ENCODE measurements around the gene PVALEF.

PVALEF gene
- long read RNA-seq, result 0 reads

DNA sequence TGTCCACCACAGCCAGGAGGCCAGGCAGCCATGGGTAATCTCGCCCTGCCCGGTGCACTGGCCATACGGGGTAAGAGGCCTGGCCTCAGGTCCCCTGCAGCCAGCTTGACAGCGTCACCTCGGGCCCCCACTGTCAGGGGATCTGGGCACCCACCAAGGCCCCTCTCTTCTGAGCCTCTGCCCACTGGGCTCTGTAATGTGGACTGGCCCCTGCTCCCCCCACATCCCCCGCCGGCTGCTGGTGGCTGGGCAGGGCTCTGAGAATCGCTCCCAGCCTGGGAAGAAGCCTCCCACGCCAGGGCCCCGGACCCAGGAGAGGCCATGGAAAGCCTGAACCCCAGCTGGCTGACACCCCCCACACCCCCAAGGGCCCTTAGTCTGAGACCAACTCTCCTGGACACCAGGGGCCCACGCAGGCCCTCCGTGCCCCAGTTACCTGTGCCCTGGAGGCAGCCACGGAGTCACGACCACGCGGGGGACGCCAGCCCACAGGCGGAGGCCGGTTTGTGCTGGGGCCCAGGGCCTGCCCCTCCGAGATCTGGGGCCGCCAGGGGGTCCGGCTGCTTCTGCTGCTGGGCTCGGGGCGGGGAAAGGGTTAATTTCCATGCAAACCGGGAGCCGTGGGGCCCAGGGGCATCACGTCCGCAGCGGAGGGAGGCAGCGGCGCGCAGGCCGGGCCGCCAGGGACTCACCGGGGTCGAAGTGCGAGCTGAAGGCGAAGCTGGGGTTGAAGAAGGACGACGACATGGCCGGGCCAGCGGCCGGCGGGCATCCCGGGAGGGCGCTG lies at the start of gene PVALEF:
PVALEF (plus strand) TSS at position 262 of the 787 bp plus-strand sequence. CDS start 15,720 bp downstream, outside the sequence.
- TF ChIP-seq SPI1 (IDR thresholded peaks at IDR 0.05; ENCODE audit: borderline replicate concordance, low read depth), result no peak
- TF ChIP-seq GABPA (IDR thresholded peaks at IDR 0.05; ENCODE audit: low read depth), result no peak
- TF ChIP-seq, protein P1, sequence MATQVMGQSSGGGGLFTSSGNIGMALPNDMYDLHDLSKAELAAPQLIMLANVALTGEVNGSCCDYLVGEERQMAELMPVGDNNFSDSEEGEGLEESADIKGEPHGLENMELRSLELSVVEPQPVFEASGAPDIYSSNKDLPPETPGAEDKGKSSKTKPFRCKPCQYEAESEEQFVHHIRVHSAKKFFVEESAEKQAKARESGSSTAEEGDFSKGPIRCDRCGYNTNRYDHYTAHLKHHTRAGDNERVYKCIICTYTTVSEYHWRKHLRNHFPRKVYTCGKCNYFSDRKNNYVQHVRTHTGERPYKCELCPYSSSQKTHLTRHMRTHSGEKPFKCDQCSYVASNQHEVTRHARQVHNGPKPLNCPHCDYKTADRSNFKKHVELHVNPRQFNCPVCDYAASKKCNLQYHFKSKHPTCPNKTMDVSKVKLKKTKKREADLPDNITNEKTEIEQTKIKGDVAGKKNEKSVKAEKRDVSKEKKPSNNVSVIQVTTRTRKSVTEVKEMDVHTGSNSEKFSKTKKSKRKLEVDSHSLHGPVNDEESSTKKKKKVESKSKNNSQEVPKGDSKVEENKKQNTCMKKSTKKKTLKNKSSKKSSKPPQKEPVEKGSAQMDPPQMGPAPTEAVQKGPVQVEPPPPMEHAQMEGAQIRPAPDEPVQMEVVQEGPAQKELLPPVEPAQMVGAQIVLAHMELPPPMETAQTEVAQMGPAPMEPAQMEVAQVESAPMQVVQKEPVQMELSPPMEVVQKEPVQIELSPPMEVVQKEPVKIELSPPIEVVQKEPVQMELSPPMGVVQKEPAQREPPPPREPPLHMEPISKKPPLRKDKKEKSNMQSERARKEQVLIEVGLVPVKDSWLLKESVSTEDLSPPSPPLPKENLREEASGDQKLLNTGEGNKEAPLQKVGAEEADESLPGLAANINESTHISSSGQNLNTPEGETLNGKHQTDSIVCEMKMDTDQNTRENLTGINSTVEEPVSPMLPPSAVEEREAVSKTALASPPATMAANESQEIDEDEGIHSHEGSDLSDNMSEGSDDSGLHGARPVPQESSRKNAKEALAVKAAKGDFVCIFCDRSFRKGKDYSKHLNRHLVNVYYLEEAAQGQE (IDR thresholded peaks at IDR 0.05; ENCODE audit: insufficient replicate concordance, low read depth), result no peak
- TF ChIP-seq, protein P2, sequence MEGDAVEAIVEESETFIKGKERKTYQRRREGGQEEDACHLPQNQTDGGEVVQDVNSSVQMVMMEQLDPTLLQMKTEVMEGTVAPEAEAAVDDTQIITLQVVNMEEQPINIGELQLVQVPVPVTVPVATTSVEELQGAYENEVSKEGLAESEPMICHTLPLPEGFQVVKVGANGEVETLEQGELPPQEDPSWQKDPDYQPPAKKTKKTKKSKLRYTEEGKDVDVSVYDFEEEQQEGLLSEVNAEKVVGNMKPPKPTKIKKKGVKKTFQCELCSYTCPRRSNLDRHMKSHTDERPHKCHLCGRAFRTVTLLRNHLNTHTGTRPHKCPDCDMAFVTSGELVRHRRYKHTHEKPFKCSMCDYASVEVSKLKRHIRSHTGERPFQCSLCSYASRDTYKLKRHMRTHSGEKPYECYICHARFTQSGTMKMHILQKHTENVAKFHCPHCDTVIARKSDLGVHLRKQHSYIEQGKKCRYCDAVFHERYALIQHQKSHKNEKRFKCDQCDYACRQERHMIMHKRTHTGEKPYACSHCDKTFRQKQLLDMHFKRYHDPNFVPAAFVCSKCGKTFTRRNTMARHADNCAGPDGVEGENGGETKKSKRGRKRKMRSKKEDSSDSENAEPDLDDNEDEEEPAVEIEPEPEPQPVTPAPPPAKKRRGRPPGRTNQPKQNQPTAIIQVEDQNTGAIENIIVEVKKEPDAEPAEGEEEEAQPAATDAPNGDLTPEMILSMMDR (IDR thresholded peaks at IDR 0.05; ENCODE audit: insufficient read depth, low read length), result no peak
- no peak for TF ChIP-seq POLR2AphosphoS5 (IDR thresholded peaks at IDR 0.05; ENCODE audit: low read depth)
- DNase-seq (ENCODE audit: low read depth in 1 of 2, low spot score in 1 of 2), result no peak
- no peak within 1 kb of the TSS for H3K27ac ChIP-seq (replicated peaks)
- H3K4me3 ChIP-seq (replicated peaks; ENCODE audit: insufficient read depth, low read length), result no peak within 1 kb of the TSS
- peaks cover 30% of the 10 kb centered on the region for H3K27me3 ChIP-seq (ENCODE audit: insufficient read depth, poor library complexity, severe bottlenecking)

DNA sequence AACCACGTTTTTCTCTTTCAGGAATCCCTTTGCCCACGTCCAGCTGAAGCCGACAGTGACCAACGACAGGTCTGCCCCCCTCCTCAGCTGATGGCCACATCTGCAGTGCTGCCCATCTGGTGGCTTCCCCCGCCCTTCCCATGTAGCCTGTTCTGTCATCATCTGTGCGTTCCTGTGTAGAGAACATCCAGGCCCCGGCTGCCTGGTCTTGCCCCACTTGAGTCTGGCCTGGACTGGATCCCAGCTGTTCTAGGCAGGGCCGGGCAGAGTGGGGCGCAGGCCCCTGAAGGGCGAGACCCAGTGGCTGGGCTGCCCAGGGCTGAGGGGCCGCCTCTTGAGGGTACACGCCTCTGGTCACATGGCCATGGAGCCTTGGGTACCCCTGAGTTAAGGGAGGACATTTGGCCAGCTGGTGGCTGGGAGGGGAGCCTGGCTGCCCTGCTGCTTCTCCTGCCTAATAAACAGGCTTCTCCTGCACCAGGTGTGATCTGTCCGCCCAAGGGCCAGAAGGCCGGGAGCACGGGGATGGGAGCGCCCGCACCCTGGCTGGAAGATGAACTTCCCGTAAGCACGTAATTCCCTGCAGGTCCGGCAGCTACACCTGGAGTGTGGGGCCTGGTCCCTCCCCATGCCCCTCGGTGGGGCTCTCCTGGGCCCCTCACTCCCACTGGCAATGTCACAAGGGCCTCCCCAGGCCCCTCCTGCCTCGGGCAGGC lies 49.4 kb upstream of the PVALEF start:
- H3K4me3 ChIP-seq (replicated peaks; ENCODE audit: insufficient read depth, low read length), result no peak overlapping the region
- TF ChIP-seq, protein P1 (IDR thresholded peaks at IDR 0.05; ENCODE audit: insufficient replicate concordance, low read depth), result no peak
- TF ChIP-seq POLR2AphosphoS5 (IDR thresholded peaks at IDR 0.05; ENCODE audit: low read depth), result no peak
- TF ChIP-seq GABPA (IDR thresholded peaks at IDR 0.05; ENCODE audit: low read depth), result no peak
- TF ChIP-seq SPI1 (IDR thresholded peaks at IDR 0.05; ENCODE audit: borderline replicate concordance, low read depth), result no peak
- TF ChIP-seq, protein P2 (IDR thresholded peaks at IDR 0.05; ENCODE audit: insufficient read depth, low read length), result no peak
- H3K27me3 ChIP-seq (ENCODE audit: insufficient read depth, poor library complexity, severe bottlenecking), result peaks cover 10% of the 10 kb centered on the region
- DNase-seq (ENCODE audit: low read depth in 1 of 2, low spot score in 1 of 2), result no peak
- no peak overlapping the region for H3K27ac ChIP-seq (replicated peaks)

DNA sequence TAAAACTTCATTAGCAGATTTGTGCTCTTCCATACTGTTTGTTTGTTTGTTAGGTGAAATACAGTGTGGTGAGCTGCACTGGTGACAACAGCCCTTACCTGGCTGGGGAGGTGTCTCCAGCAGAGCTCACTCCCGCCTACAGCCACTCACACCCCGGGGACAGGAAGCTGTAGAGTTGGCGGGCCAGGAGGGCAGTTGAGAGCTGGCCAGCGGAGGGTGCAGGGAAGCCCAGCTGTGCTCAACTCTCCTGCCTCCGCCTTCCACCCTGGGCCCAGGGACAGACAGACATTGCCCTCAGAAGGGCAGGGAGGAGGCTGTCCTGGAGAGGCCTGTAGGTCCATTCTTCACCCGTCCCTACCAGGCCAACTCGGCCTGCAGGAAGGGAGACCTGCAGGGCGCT lies 48.6 kb upstream of the PVALEF start:
- TF ChIP-seq SPI1 (IDR thresholded peaks at IDR 0.05; ENCODE audit: borderline replicate concordance, low read depth) (no peak), GABPA (IDR thresholded peaks at IDR 0.05; ENCODE audit: low read depth) (no peak), POLR2AphosphoS5 (IDR thresholded peaks at IDR 0.05; ENCODE audit: low read depth) (no peak)
- TF ChIP-seq, protein P1 (IDR thresholded peaks at IDR 0.05; ENCODE audit: insufficient replicate concordance, low read depth), result no peak
- TF ChIP-seq, protein P2 (IDR thresholded peaks at IDR 0.05; ENCODE audit: insufficient read depth, low read length), result no peak
- DNase-seq (ENCODE audit: low read depth in 1 of 2, low spot score in 1 of 2), result no peak
- Histone ChIP-seq H3K27me3 (ENCODE audit: insufficient read depth, poor library complexity, severe bottlenecking) (peaks cover 10% of the 10 kb centered on the region), H3K27ac (replicated peaks) (no peak overlapping the region), H3K4me3 (replicated peaks; ENCODE audit: insufficient read depth, low read length) (no peak overlapping the region)
